Dedifferentiated amniotic fluid mesenchymal stem cell (primary cell): Measurements from ENCODE around the gene VSTM2B.
"Not testable (repeated sequence)": the region's sequence is repeated elsewhere in the genome, so short reads cannot be mapped to it uniquely, and the experiment has no call there.

ENCODE experiments used
- DNase-seq: peaks from one replicate; pipeline ENCODE4 v3.0.0-alpha.2; 2016; ENCODE audit errors: extremely low spot score

VSTM2B gene

DNA sequence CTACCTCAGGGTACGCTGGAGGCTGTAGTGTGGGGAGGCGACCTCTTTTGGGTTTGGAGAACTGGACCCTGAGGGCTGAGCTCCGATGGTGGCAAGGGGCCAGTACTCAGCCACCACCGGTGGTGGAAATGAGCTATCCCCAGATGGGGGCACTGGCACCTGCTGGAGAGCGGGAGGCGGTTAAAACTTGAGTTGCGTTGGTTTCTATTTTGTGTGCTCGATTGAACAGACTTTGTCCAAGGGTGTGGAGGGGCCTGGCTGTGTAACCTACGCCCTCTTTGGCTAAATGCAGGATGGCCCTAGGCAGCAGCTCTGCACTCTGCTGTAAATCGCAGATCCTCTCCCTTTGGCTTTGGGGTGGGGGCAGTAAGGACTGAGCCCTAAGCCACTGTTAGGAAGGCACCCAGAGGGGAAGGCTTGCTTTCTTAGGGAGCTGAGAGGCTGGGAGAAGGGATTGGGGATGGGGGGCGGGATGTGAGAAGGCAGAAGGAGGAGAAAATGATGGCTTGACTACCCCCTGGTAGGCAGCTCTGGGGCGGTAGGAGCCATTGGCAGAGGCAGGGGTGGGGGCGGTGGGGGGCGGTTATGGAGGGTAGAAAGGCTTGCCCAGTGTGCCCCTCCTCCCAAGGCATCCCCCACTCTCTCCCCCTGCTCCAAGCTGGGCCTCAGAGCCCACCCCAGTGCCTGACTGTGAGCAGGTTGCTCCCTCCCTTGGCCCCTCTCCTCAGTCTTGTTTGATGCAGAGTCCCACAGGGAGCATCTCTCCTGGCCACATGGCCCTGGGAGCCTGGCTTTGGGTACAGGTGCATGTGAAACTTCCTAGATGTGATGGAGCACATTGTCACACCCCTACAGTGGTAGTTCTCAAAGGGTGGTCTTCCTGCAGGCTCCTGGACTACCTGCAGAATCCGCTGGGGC lies 5.0 kb downstream of the VSTM2B start:
- DNase-seq: no peak

DNA sequence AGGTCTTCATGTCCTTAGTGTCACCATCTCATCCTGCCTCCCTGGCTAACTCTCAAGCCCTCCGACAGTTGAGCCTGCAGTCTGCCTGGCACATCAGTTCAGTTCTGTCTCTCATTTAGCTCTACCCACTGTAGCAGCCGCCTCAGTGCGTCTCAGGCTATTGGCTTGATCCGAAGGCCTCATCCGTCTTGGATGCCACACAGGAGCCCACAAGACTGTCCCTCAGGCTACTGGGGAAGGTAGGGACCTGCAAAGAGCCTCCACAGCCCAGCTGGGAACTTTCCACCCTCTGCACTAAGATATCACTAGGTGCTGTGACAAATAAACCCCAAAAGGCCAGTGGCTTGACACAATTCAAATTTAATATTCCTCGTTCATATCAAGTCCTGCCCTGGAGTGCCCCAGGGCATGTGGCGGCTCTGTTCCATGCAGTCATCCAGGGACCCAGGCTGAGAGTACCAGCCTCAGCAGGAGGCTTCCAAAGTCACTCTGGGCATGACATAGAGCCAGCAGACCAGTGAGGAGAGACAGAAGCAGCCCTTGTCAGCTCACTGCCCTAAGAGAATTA lies 5.7 kb downstream of the VSTM2B start:
- no peak for DNase-seq

DNA sequence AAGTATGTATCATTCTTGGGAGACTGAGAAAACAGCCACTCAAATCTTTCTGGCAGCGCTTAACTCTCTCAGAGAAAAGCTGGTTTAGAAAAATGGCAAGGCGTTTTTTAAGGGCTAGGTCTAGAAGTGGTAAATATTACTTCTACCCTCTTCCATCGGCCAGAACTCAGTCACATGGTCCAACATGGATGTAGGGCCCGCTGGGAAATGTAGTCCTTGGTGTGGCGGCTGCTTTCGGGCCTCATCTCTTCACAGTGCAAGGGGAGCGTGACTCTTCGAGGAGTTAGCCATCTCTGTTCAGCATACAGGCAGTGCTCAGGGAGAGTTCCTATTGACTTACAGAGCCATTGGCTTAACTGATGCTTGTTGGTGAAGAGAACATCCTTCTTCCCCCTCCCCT lies 6.3 kb downstream of the VSTM2B start:
- no peak for DNase-seq

DNA sequence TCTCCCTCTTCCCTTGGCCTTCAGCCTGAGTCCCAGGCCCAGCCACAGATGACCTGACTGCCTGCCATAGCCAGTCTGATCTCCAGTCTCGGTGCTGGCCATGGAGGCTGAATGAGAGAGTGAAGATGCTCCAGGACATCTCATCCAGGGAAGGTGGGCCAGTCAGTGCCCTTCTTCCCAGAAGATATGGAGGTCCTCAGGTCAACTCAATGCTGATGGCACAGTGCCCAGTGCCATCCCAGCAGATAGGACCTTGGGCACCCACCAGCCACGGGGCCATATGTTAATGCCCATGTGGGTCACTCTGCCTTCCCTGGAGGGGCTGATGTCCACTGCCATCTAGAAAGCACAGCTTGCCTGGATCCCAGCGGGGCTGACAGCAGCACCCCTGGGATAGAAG lies 7.2 kb downstream of the VSTM2B start:
- no peak for DNase-seq

DNA sequence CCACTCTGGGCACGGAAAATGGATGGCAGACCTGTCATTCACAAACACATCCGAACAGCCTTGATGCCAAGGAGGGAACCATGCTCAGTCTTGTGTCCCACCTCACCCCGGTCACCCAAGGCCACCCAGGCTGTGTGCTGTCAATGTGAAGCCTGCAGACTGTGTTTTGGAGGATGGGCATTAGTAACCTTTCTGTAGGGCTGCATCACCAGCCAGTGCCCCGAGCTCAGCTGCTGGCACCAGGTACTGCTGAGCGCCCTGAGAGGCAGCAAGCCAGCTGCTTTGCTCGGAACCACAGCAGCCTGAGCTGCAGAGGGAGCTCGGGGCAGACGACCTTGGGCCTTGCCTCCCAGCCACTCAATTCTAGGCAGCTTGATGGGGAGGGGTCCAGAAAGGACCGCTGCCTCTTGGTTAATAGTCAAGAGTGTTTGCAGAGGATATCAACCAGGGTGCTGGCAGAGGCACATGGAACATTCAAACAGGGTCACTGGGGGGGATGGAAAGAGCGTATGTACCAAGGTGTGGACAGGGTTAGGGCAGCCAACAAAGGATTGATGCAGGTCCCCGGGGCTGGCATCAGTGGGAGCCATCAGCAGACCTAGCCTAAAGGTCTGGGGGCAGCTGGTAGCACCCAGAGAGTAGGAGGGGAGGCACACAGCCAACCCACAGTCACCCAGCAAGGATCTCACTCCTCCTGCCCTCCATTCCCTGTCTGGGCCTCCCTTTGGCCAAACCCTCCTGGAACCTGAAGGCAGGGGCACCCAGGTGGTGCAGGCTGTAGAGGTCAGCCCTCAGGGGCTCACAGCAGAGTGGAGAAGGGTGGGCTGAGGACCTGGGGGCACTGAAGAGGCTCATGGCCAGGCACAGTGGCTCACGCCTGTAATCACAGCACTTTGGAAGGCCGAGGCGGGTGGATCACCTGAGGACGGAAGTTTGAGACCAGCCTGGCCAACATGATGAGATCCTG lies 8.1 kb downstream of the VSTM2B start:
- no peak for DNase-seq

DNA sequence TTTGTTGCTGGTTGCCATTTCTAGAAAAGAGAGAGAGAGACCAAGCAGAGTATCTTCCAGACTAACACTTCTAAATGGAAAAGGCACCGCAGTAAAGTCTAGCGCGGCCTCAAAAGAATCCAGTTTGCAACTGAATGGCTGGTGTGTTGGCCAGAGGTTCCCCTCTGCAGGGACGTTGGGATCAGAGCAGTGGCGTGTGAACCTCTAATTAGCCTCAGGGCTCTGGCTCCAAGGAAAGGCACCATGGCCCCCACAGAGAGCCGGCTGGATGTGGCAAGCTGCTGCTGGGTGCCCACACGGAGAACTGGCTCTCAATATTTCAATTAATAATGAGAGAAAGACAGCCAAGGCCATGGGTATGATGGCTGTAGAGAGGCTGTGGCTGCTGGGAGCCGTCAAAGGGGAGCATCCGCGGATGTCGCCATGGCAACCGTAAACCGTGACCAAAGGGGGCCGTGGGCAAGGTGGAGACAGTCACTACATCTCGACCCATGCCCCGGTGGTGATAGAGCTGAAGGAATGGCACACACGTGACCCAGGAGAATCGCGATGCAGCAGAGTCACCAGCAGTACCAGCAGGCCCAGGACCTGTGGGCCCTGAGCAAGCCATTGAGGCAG lies 9.5 kb downstream of the VSTM2B start:
- DNase-seq: no peak

DNA sequence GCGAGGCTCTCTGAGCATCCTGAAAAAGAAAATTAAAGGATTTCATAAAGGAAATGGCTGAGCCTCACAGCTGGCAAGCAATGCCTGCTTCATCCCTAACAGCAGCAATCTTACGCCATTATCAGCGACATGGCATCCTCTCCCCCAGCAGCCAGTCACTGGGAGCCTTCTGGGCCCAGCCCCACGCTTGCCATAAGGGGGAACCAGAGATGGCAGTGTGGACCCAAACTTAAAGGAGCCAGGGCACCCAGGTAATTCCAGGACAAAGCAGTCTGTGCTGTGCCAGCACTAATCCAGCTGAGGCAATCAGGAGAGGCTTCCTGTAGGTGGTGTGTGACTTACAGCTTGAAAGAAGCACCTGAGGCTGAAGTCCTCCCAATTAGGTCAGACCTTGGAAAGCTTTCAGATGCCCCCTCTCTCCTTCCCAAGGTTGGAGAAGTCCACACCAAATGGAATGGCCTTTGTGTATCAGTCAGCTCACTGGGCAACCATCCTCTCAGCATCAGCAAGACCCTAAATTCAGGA lies 10.3 kb downstream of the VSTM2B start:
- no peak for DNase-seq

DNA sequence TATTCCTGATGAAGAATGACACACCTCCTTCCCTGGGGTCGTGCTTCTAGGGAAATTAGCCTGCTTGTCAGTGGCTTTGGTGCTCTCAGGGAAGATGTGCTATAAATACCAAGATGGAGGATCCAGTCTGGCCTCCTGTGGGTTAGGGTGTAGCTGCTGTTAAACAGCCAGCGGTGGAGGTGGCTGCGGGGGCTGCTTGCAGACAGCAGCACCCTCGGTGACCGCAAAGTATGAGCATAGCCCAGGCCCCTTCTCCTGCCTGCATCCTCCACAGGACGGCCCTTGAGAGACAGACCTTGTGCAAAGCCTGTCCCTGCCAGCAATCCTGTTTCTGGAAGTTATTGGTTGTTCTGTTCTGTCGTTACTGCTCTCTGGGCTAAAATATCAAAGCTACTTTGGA lies 11.4 kb downstream of the VSTM2B start:
- DNase-seq: no peak

DNA sequence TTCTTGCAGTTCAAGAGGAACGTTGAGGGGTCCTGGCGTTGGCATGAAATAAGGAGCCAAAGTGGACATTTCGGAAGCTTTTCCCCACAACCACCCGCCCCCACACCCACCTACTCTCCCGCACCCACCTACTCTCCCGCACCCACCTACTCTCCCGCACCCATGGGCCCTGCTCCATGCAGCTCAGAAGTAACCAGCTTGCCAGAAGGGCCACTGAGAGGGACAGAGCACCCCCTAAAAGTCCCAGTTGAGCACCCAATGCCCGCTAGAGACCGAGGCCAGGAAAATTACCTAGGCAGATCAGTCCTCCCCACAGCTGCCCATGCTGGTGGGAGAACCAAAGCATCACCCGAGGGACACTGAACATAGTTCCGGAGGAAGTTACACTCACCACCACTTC lies 11.8 kb downstream of the VSTM2B start:
- no peak for DNase-seq

DNA sequence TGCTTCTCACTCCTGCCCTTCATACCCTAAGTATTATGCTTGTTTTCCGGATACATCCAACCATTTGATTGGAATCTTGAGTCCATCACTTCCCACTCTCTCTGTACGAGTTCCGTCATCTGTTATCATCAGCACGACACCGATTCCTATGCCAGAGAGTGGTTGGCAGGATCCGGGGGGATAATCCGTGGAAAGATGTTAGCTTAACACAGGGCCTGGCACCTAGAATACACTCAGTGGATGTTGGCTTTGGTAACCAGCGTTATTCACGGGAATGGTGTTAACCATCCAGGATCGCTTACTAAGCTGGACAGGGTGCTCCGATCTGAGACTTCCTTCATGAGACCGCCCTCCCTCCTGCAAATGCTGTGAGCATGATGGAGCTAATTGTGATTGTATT lies 12.4 kb downstream of the VSTM2B start:
- no peak for DNase-seq

DNA sequence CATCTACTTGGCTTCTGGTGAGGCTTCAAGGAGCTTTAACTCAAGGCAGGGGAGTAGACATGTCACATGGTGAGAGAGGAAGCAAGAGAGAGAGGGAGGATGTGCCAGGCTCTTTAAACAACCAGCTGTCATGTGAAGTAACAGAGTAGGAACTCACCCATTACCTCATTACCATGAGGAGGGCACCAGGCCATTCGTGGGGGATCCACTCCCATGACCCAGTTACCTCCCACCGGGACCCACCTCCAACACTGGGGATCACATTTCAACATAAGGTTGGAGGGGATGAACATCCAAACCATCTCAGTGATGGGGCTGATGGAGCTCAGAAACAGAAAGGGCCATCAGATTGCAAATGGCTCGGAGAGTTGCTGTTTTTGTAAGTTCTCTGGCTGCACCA lies 12.9 kb downstream of the VSTM2B start:
- no peak for DNase-seq

DNA sequence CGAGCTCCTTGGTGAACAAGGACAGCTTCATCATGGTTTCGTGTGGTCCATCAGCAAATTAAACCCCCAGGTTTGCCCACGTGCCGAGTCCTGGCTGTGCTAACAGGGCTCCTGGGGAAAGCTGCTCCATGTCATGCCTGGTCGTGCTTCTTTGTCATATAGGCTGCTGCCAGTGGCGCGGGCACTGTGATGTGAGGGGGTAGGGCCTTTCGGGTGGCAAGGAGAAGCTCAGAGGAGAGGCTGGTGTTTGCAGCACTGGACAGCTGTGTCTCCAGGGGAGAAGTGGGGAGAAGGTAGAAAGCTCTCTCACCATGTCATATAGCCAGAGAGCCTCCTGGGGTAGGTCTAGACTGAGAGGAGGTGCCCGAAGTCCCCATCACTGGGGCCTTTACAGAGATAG lies 13.3 kb downstream of the VSTM2B start:
- DNase-seq: no peak

DNA sequence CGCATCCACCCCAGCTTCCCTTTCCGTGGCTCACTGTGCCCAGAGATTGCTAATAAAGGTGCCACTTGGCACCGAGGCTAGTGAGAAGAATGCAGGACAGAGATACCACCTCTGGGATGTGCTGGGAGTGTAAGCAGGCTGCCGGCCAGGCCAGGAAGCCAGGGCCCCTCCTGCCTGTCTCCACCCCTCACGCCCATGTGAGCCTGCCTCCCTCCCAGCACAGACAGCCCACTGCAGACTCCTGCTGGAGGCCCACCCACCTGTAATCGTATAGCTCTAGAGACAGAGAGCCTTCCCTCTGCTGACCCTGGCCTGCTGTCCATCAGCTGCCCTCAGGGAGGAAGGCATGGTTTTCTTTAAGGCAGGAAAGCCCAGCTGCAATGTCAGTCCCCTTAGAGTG lies 13.9 kb downstream of the VSTM2B start:
- no peak for DNase-seq

DNA sequence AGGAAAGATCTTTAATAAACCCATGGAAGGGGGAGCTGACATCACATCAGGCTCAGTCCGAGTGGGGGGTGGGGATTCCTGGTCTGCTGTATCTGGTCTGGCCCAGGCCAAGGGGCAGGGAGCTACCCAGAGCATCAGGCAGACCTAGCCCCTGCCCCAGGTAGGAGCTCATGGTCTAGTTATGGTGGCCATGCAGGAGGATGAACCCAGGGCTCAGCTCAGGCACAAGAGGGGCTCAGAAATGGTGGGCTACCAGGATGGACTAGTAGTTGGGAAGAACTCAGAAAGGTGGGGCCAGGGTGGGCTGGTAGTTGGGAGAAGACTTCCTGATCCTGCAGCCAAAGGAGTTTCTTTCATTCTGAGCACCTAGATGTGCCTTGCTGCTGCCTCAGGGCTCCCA lies 14.3 kb downstream of the VSTM2B start:
- no peak for DNase-seq

DNA sequence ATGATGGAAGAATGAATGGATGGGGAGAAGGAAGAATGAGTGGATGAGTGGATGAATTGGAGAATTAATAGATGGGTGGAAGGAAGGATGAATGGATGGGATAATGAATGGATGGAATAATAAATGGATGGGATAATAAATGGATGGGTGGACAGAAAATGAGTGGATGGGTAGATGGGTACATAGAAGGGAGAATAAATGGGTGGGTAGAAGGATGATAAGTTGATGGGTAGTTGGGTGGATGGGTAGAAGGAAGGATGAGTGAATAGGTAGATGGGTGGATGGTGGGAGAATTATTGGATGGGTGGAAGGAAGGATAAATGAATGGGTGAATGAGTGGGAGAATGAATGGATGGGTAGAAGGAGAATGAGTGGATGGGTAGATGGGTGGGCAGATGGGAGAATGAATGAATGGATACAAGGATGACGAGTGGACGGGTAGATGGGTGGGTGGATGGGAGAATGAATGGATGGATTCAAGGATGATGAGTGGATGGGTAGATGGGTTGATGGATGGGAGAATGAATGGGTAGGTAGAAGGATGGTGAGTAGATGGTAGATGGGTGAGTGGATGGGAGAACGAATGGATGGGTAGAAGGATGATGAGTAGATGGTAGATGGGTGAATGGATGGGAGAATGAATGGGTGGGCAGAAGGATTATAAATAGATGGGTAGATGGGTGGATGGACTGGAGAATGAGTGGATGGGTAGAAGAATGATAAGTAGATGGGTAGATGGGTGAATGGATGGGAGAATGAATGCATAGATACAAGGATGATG lies 15.9 kb downstream of the VSTM2B start:
- no peak for DNase-seq

DNA sequence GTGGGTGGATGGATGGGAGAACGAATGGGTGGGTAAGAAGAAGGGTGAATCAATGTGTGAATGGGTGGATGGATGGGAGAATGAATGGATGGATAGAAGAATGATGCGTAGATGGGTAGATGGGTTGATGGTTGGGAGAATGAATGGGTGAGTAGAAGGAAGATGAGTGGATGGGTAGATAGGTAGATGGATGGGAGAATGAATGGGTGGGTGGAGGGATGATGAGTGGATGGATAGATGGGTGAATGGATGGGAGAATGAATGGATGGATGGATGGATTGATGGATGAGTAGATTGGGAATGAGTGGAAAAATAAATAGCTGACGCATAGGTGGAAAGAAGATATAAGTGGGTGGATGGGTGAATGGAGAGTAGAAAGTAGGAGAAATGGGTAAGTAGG lies 16.5 kb downstream of the VSTM2B start:
- DNase-seq: no peak

DNA sequence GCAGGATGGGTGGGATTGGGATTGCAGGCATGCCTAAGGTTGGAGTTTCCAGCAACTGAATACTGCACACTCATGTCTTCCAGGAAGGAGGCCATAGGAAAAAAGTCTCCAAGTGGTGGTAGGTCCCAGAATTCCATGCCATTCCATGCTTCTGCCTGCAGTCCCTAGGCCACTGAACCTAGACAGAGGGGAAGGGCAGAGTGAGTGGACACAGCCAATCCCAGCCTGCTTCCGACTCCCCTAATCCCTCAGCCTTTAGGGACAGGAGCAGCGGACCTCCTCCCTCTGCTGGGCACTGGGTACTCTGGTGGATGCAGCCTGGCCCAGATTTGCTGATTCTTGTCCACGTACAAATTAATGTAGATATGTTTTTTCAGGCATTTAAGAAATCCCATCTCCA lies 17.0 kb downstream of the VSTM2B start:
- no peak for DNase-seq

DNA sequence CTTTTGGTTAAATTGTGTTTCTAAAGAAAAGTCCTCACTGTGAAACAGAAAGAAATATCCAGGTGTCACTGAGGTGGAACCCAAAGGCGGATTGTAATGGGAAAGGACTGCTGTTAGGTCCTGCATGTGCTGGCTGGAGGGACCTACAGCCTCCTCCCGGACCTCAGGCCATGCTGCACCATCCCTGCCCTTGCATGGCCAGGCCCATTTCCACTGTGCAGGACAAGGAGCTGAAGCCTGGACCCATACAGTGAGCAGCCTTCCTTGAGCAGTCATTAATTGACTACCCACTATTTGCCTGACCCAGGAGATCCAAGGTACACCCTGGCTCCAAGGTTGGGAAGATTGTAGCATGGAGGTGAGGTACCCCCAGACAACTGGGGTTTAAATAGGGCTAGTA lies 17.6 kb downstream of the VSTM2B start:
- DNase-seq: no peak

DNA sequence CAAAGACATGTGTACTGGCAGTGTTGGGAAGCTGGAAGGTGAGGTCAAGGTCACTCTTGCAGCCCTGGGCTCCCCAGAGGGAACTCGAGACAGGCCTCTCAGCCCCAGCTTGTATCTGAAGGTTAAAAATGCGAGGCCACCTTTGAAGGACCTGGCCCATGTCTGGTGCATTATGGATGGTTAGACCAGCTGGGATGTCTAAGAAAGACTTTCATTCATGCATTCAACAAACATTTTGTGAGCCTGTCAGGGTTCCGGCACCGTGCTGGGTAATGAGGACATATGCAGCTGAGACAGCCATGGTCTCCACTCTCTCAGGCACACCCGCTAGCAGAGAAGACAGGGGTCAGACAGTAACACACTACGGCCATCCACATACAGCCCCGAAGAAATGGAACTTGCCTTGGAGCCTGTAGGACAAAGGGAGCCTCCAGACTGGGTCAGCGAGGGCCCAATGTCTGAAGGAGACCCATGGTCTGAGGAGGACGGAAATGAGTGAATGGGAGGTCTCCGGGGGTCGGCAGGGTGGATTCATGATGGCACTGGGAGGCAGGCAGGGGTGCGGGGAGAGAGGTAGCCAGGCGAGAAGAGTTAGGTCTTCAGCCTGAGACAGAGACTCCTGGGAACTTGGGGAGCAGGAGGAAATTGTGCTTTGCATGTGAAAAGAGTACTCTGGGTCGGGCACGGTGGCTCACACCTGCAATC lies 19.0 kb downstream of the VSTM2B start:
- no peak for DNase-seq

DNA sequence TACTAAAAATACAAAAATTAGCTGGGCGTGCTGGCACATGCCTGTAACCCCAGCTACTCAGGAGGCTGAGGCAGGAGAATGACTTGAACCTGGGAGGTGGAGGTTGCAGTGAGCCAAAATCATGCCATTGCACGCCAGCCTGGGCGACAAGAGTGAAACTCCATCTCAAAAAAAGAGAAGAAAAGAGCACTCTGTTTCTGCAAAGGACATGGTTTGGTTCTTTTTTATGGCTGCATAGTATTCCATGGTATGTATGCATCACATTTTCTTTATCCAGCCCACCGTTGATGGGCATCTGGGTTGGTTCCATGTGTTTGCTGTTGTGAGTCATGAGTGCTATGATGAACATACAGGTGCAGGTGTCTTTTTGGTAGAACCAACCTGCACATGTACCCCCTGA lies 19.7 kb downstream of the VSTM2B start:
- not testable (repeated sequence) for DNase-seq
